ENCODE results near the gene LGALS3BP.

DNA sequence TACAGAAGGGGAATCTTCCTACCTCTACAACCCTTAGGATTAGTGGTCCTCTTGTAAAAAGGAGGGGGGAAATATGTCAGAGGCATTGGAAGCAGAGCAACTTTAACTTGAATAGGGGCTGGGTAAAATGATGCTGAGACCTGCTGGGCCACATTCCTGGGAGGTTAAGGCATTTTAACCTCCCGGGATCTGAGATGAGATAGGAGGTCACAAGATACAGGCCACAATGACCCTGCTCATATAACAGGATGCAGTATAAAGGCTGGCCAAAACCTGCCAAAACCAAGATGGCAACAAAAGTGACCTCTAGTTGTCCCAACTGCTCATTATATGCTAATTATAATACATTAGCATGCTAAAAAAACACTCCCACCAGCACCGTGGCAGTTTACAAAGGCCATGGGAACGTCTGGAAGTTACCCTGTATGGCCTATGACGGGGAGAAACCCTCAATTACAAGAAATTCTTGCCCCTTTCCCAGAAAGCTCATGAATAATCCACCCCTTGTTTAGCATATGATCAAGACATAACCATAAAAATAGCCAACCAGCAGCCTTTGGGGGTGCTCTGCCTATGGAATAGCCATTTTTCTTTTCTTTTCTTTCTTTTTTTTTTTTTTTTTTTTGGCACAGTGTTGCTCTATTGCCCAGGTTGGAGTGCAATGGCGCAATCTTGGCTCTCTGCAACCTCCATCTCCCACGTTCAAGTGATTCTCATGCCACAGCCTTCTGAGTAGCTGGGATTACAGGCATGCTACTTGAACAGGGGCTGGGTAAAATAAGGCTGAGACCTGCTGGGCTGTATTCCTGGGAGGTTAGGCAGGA is 38.0 kb upstream of the LGALS3BP start:
- TF ChIP-seq, protein P1, sequence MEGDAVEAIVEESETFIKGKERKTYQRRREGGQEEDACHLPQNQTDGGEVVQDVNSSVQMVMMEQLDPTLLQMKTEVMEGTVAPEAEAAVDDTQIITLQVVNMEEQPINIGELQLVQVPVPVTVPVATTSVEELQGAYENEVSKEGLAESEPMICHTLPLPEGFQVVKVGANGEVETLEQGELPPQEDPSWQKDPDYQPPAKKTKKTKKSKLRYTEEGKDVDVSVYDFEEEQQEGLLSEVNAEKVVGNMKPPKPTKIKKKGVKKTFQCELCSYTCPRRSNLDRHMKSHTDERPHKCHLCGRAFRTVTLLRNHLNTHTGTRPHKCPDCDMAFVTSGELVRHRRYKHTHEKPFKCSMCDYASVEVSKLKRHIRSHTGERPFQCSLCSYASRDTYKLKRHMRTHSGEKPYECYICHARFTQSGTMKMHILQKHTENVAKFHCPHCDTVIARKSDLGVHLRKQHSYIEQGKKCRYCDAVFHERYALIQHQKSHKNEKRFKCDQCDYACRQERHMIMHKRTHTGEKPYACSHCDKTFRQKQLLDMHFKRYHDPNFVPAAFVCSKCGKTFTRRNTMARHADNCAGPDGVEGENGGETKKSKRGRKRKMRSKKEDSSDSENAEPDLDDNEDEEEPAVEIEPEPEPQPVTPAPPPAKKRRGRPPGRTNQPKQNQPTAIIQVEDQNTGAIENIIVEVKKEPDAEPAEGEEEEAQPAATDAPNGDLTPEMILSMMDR (IDR thresholded peaks at IDR 0.05): no peak
- TF ChIP-seq POLR2A (IDR thresholded peaks at IDR 0.05): no peak

Data from Peyer's patch (tissue), 4 donors.